IMR-90 (cell line): ENCODE data around the gene GNG2. TPM values are rescaled to one million over a fixed set of nuclear protein-coding genes. Genes with fewer than 3 reads are reported as not detected.

Source experiments
- ATAC-seq: fragments of 200-7000 bp; cut with Tn5 transposase; 2 replicates; pipeline ENCODE4 v1.9.1; 2020; ENCODE audit warnings: low read depth, mild to moderate bottlenecking, moderate library complexity
- BruUV-seq: library from RNA; stranded (reverse); fragments of 400-500 nt; replicated peaks from 2 replicates; lab custom pipeline; 2021; lab: Mats Ljungman, UMichigan
- CTCF ChIA-PET: fragments of 300-600 bp; formaldehyde crosslinking; extraction: SDS; loops from one replicate; lab custom pipeline; 2021; ENCODE audit warnings: antibody characterized with exemption; lab: Yijun Ruan, JAX
- POLR2A ChIA-PET: fragments of 300-600 bp; sonication (Branson Sonifier 250); formaldehyde crosslinking; loops from one replicate; lab custom pipeline; 2022; ENCODE audit warnings: antibody characterized with exemption; ENCODE audit not compliant: unreplicated experiment; lab: Charles Lee
- DNase-seq: peaks from one replicate; pipeline ENCODE4 v3.0.0; 2013
- H2AFZ ChIP-seq: replicated peaks from 2 replicates; pipeline ENCODE3; 2013; ENCODE audit warnings: low read length, mild to moderate bottlenecking; ENCODE audit not compliant: poor library complexity
- H2AK5ac ChIP-seq: 2 replicates; pipeline ENCODE4 v1.6.1; 2013; ENCODE audit warnings: low read depth, low read length, inconsistent platforms
- H2AK9ac ChIP-seq: replicated peaks from 2 replicates; pipeline ENCODE3; 2013; ENCODE audit warnings: mild to moderate bottlenecking, low read depth, low read length, moderate library complexity; ENCODE audit not compliant: poor library complexity
- H2BK120ac ChIP-seq: 2 replicates; pipeline ENCODE4 v1.6.1; 2013; ENCODE audit warnings: low read depth, low read length, inconsistent platforms
- H2BK15ac ChIP-seq: 3 replicates; pipeline ENCODE4 v1.6.1; 2013; ENCODE audit warnings: low read depth, low read length, inconsistent platforms
- H2BK20ac ChIP-seq: 2 replicates; pipeline ENCODE4 v1.6.1; 2013; ENCODE audit warnings: low read depth, mild to moderate bottlenecking, inconsistent platforms, low read length, moderate library complexity
- H2BK5ac ChIP-seq: 2 replicates; pipeline ENCODE4 v1.6.1; 2013; ENCODE audit warnings: mild to moderate bottlenecking, low read depth, low read length, inconsistent platforms; ENCODE audit not compliant: poor library complexity, severe bottlenecking
- H3K14ac ChIP-seq: replicated peaks from 2 replicates; pipeline ENCODE4 v1.6.1; 2013; ENCODE audit warnings: low read depth, low read length, inconsistent platforms
- H3K18ac ChIP-seq: 2 replicates; pipeline ENCODE4 v1.6.1; 2013; ENCODE audit warnings: low read depth, low read length, control low read depth
- H3K23ac ChIP-seq: 2 replicates; pipeline ENCODE4 v1.6.1; 2013; ENCODE audit warnings: low read depth, low read length, inconsistent platforms
- H3K27ac ChIP-seq: 2 replicates; pipeline ENCODE4 v1.5.1; 2013; ENCODE audit warnings: mild to moderate bottlenecking, control low read depth, low read length; ENCODE audit not compliant: insufficient read depth
- H3K27me3 ChIP-seq: 2 replicates; pipeline ENCODE4 v1.6.1; 2013; ENCODE audit warnings: low read length; ENCODE audit not compliant: control insufficient read depth, insufficient read depth
- H3K36me3 ChIP-seq: 2 replicates; pipeline ENCODE4 v1.6.1; 2013; ENCODE audit warnings: low read length, mixed read lengths; ENCODE audit not compliant: control insufficient read depth, insufficient read depth
- H3K4ac ChIP-seq: 2 replicates; pipeline ENCODE4 v1.6.1; 2013; ENCODE audit warnings: low read depth, low read length, inconsistent platforms
- H3K4me1 ChIP-seq: 2 replicates; pipeline ENCODE4 v1.6.1; 2013; ENCODE audit warnings: low read length, mixed read lengths; ENCODE audit not compliant: control insufficient read depth, insufficient read depth
- H3K4me2 ChIP-seq: 2 replicates; pipeline ENCODE4 v1.6.1; 2013; ENCODE audit warnings: low read depth, mild to moderate bottlenecking, control low read depth, low read length, moderate library complexity
- H3K4me3 ChIP-seq: 2 replicates; pipeline ENCODE4 v1.5.1; 2013; ENCODE audit warnings: low read depth, mild to moderate bottlenecking, control low read depth, low read length, moderate library complexity; ENCODE audit not compliant: insufficient read depth
- H3K56ac ChIP-seq: 2 replicates; pipeline ENCODE4 v1.6.1; 2013; ENCODE audit warnings: low read length, inconsistent platforms; ENCODE audit not compliant: insufficient read depth; ENCODE audit errors: extremely low read depth
- H3K79me1 ChIP-seq, 2 experiments: 2 replicates each; pipeline ENCODE4 v1.6.1; 2013; ENCODE audit warnings: low read length in 2 of 2, inconsistent platforms in 1 of 2, low read depth in 1 of 2
- H3K9ac ChIP-seq: 2 replicates; pipeline ENCODE4 v1.6.1; 2013; ENCODE audit warnings: low read depth, low read length, control low read depth
- H3K9me1 ChIP-seq: 2 replicates; pipeline ENCODE4 v1.6.1; 2013; ENCODE audit warnings: low read length, inconsistent platforms; ENCODE audit not compliant: insufficient read depth
- H3K9me3 ChIP-seq: 2 replicates; pipeline ENCODE4 v1.6.1; 2013; ENCODE audit warnings: low read length; ENCODE audit not compliant: control insufficient read depth, insufficient read depth
- H4K20me1 ChIP-seq: 2 replicates; pipeline ENCODE4 v1.6.1; 2013; ENCODE audit warnings: low read length, inconsistent platforms; ENCODE audit not compliant: insufficient read depth
- H4K5ac ChIP-seq: 2 replicates; pipeline ENCODE4 v1.6.1; 2013; ENCODE audit warnings: mild to moderate bottlenecking, low read depth, low read length, control low read depth
- H4K8ac ChIP-seq, 2 experiments: 2 replicates each; pipeline ENCODE4 v1.6.1; 2013; ENCODE audit warnings: low read depth in 2 of 2, low read length in 2 of 2, control low read depth in 1 of 2, inconsistent platforms in 1 of 2
- H4K91ac ChIP-seq: 2 replicates; pipeline ENCODE4 v1.6.1; 2013; ENCODE audit warnings: low read depth, low read length, inconsistent platforms; ENCODE audit not compliant: insufficient read depth
- CEBPB ChIP-seq: IDR thresholded peaks from 2 replicates; pipeline ENCODE4 v1.6.1; 2012; ENCODE audit warnings: low read depth, low read length, improper control_type of control experiment
- WGBS, 2 experiments: methylation state at CpG; one replicate each; pipeline versions ENCODE4 v1.1.5 to v1.1.7; 2013; ENCODE audit warnings: missing lambda C conversion rate in 2 of 2; ENCODE audit not compliant: insufficient read length in 1 of 2; ENCODE audit errors: extremely low coverage in 2 of 2; 5-methylcytosine and 5-hydroxymethylcytosine counted together
- dilution Hi-C: fragments of 300-500 bp; cut with HindIII; formaldehyde crosslinking; loops from one replicate; pipeline ENCODE4 v1.14.3; 2018; ENCODE audit warnings: low sequenced_read_pairs; ENCODE audit not compliant: unreplicated experiment
- in situ Hi-C: fragments of 300-500 bp; cut with MboI; formaldehyde crosslinking; loops from 3 replicates; pipeline ENCODE4 v1.14.3; 2019; ENCODE audit warnings: low sequenced_read_pairs, inconsistent platforms, mixed read lengths
- intact Hi-C: fragments of 100-400 bp; cut with micrococcal nuclease; formaldehyde crosslinking; loops from 2 replicates; pipeline ENCODE4 v1.10.0; 2022
- polyA plus RNA-seq, 3 experiments: library from polyadenylated mRNA; depleted of rRNA; stranded (reverse); fragments of >200 nt; gene quantifications; 2 replicates each; pipeline ENCODE4 v1.2.3, GENCODE V29; 2012; ENCODE audit warnings: low replicate concordance in 1 of 3
- total RNA-seq: library from RNA; depleted of rRNA; stranded (reverse); fragments of >200 nt; gene quantifications from 2 replicates; pipeline ENCODE4 v1.2.3, GENCODE V29; 2012
- TF ChIP-seq, protein P1 (sequence below): conservative IDR thresholded peaks from 2 replicates; pipeline ENCODE4 v1.5.1; 2012; ENCODE audit warnings: mild to moderate bottlenecking, low read depth, low read length, improper control_type of control experiment

Gene GNG2
- total and polyA plus RNA-seq, 2 of the 4 experiments (the other 2 are of a cell fraction): 13.1 to 14.6 TPM

DNA sequence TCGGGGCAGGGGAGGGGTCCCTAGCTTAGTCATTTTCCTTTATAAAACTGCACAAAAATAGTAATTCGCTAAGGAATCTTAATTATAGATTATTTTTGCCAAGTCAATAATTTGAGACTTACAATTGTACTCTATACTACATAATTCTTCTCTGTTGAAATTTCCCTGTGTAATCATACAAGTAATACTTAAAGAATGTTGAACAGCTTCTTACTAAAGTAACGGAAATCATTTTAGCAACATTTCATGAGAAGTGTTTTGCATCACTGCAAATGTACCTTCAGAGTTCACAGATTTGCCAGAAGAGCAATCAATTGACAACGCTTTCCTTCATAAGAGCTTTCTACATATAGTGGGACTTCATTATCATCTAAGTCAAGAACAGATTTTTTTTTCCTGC is 7.9 kb upstream of the GNG2 start:
- H3K27me3 ChIP-seq: no peaks in the 10 kb centered on the region
- H3K23ac ChIP-seq: peak overlapping the region; percentile 77; the same call in 1 of the 2 replicates
- no peak overlapping the region; the same call in 1 of the 2 replicates for H4K5ac ChIP-seq
- H2AK5ac ChIP-seq: peak overlapping the region; percentile 77
- H4K91ac ChIP-seq: no peak overlapping the region
- intact Hi-C loops (no loop called here), dilution Hi-C loops (no loop called here), in situ Hi-C loops (no loop called here)
- H3K4ac ChIP-seq: 0 out of 2 replicates have a peak overlapping the region, but pooled peaks have one; percentile 64
- no peak overlapping the region for H2AFZ ChIP-seq
- no TSS peak for BruUV-seq
- H3K36me3 ChIP-seq: no peaks in the 10 kb centered on the region
- H3K4me3 ChIP-seq: no peak overlapping the region
- no peaks in the 10 kb centered on the region for H3K79me1 ChIP-seq
- ChIA-PET CTCF (interaction anchor here (0.6 kb wide), 1 partner anchor 28 kb away, joined by 4 read pairs; no protein-coding TSS in a partner anchor), POLR2A (no interaction called here)
- TF ChIP-seq, protein P1, sequence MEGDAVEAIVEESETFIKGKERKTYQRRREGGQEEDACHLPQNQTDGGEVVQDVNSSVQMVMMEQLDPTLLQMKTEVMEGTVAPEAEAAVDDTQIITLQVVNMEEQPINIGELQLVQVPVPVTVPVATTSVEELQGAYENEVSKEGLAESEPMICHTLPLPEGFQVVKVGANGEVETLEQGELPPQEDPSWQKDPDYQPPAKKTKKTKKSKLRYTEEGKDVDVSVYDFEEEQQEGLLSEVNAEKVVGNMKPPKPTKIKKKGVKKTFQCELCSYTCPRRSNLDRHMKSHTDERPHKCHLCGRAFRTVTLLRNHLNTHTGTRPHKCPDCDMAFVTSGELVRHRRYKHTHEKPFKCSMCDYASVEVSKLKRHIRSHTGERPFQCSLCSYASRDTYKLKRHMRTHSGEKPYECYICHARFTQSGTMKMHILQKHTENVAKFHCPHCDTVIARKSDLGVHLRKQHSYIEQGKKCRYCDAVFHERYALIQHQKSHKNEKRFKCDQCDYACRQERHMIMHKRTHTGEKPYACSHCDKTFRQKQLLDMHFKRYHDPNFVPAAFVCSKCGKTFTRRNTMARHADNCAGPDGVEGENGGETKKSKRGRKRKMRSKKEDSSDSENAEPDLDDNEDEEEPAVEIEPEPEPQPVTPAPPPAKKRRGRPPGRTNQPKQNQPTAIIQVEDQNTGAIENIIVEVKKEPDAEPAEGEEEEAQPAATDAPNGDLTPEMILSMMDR: no peak
- TF ChIP-seq CEBPB: peak; percentile 59
- H2AK9ac ChIP-seq: no peak overlapping the region
- DNase-seq (peak; percentile 61), ATAC-seq (peak; percentile 68)
- H4K20me1 ChIP-seq: no peaks in the 10 kb centered on the region
- H3K27ac ChIP-seq: no peak overlapping the region
- H3K9me3 ChIP-seq: no peaks in the 10 kb centered on the region; the same call in 1 of the 2 replicates
- no peak overlapping the region for H3K56ac ChIP-seq
- peak overlapping the region; percentile 66; the same call in 1 of the 2 replicates for H2BK120ac ChIP-seq
- 0 out of 4 replicates have a peak overlapping the region, but pooled peaks of 1 of the 2 experiments have one; percentile 65 for H4K8ac ChIP-seq
- peak overlapping the region; percentile 94; the same call in 1 of the 2 replicates for H2BK20ac ChIP-seq
- WGBS, 2 experiments: no CpG with 5 or more reads among the region's 4 CpGs
- H3K9ac ChIP-seq: no peak overlapping the region
- H2BK15ac ChIP-seq: no peak overlapping the region
- peak overlapping the region; percentile 72 for H3K14ac ChIP-seq
- peak overlapping the region; percentile 45; the same call in 1 of the 2 replicates for H3K4me2 ChIP-seq
- H3K18ac ChIP-seq: no peak overlapping the region
- peak overlapping the region; percentile 59 for H2BK5ac ChIP-seq
- H3K9me1 ChIP-seq: peaks cover 9% of the 10 kb centered on the region; the same call in 1 of the 2 replicates
- H3K4me1 ChIP-seq: peaks cover 14% of the 10 kb centered on the region
